ENCODE results near the gene FAP. TPM values are rescaled to one million over a fixed set of nuclear protein-coding genes. Genes with fewer than 3 reads are reported as not detected.
A peak's percentile ranks its signal among the peaks of the same experiment; 100 is the strongest.

The FAP gene
- total and polyA plus RNA-seq, 2 of the 4 experiments (the other 2 are of a cell fraction), result 71.0 to 95.0 TPM

GRCh38 chr2:162174746-162175145, 68.5 kb downstream of the FAP start:
- Histone ChIP-seq H3K56ac (ENCODE audit: extremely low read depth, insufficient read depth, low read length) (no peak overlapping the region), H3K4me3 (ENCODE audit: insufficient read depth, low read depth, low read length) (no peak overlapping the region), H3K9me1 (ENCODE audit: insufficient read depth, low read length) (peaks cover 3% of the 10 kb centered on the region; the same call in 1 of the 2 replicates), H2AK5ac (ENCODE audit: low read depth, low read length) (no peak overlapping the region), H4K5ac (ENCODE audit: low read depth, low read length) (no peak overlapping the region), H2BK15ac (ENCODE audit: low read depth, low read length) (no peak overlapping the region), H3K36me3 (ENCODE audit: control insufficient read depth, insufficient read depth, low read length) (peaks cover 11% of the 10 kb centered on the region), H3K4me1 (ENCODE audit: control insufficient read depth, insufficient read depth, low read length) (peaks cover 8% of the 10 kb centered on the region), H4K20me1 (ENCODE audit: insufficient read depth, low read length) (no peaks in the 10 kb centered on the region; the same call in 1 of the 2 replicates), H3K4me2 (ENCODE audit: low read depth, low read length) (no peak overlapping the region), H2AFZ (replicated peaks; ENCODE audit: low read length, poor library complexity) (no peak overlapping the region), H3K79me1 (ENCODE audit: low read depth in 1 of 2, low read length in 2 of 2) (no peaks in the 10 kb centered on the region), H3K23ac (ENCODE audit: low read depth, low read length) (no peak overlapping the region), H2BK5ac (ENCODE audit: low read depth, low read length, poor library complexity, severe bottlenecking) (no peak overlapping the region), H3K9me3 (ENCODE audit: control insufficient read depth, insufficient read depth, low read length) (no peaks in the 10 kb centered on the region), H4K91ac (ENCODE audit: insufficient read depth, low read depth, low read length) (no peak overlapping the region), H3K18ac (ENCODE audit: low read depth, low read length) (no peak overlapping the region), H3K14ac (replicated peaks; ENCODE audit: low read depth, low read length) (no peak overlapping the region), H3K4ac (ENCODE audit: low read depth, low read length) (no peak overlapping the region), H2AK9ac (replicated peaks; ENCODE audit: low read depth, low read length, poor library complexity) (no peak overlapping the region), H4K8ac (ENCODE audit: low read depth in 2 of 2, low read length in 2 of 2) (no peak overlapping the region), H3K27me3 (ENCODE audit: control insufficient read depth, insufficient read depth, low read length) (no peaks in the 10 kb centered on the region), H2BK120ac (ENCODE audit: low read depth, low read length) (no peak overlapping the region), H3K27ac (ENCODE audit: insufficient read depth, low read length) (no peak overlapping the region), H3K9ac (ENCODE audit: low read depth, low read length) (no peak overlapping the region), H2BK20ac (ENCODE audit: low read depth, low read length) (no peak overlapping the region)
- peak; percentile 74 for ATAC-seq (ENCODE audit: low read depth)
- TF ChIP-seq NFE2L2 (IDR thresholded peaks at IDR 0.05; ENCODE audit: low read depth, low read length), result no peak
- TF ChIP-seq CEBPB (IDR thresholded peaks at IDR 0.05; ENCODE audit: low read depth, low read length), result peak; percentile 57
- peak; percentile 47; the same call in 1 of the 2 replicates for TF ChIP-seq FOS (IDR thresholded peaks at IDR 0.05; ENCODE audit: low read depth, low read length)
- in situ Hi-C loops (cut with MboI; ENCODE audit: low sequenced_read_pairs), result no loop called here
- DNase-seq, result peak; percentile 85
- intact Hi-C loops (cut with micrococcal nuclease), result loop anchor here (2.0 kb wide), 1 partner anchor 14 kb away; no protein-coding TSS in a partner anchor
- CTCF ChIA-PET, result interaction anchor here (1.2 to 1.4 kb wide), 3 partner anchors 9 to 47 kb away, joined by 3 to 4 read pairs (median 3); no protein-coding TSS in a partner anchor
- POLR2A ChIA-PET (ENCODE audit: unreplicated experiment), result no interaction called here
- no TSS peak for BruUV-seq (replicated peaks)
- dilution Hi-C loops (cut with HindIII; ENCODE audit: low sequenced_read_pairs, unreplicated experiment), result no loop called here
- WGBS, 2 experiments (ENCODE audit: extremely low coverage in 2 of 2, insufficient read length in 1 of 2), result no CpG with 5 or more reads among the region's 5 CpGs

Measured in IMR-90 (cell line).